PC-9 (cell line): Measurements from ENCODE around the gene LOXL1.

Experiments
- CTCF ChIP-seq: fragments of 200-600 bp; sonication (generic); conservative IDR thresholded peaks from 2 replicates; pipeline ENCODE4 v1.6.1; 2017; ENCODE audit warnings: mixed run types, antibody characterized with exemption, mild to moderate bottlenecking, moderate library complexity
- EZH2 ChIP-seq: fragments of 200-600 bp; sonication (generic); IDR thresholded peaks from 2 replicates; pipeline ENCODE4 v1.8.0; 2017; ENCODE audit warnings: antibody characterized with exemption, low read depth

GRCh38 chr15:73949496-73949895, 23.2 kb downstream of the LOXL1 start:
- TF ChIP-seq CTCF (no peak), EZH2 (no peak)
